GM23338 (cell line): ENCODE results near the gene ZNF687. TPM values are rescaled to one million over a fixed set of nuclear protein-coding genes. Genes with fewer than 3 reads are reported as not detected.

ENCODE experiments used
- ATAC-seq: fragments of 200-7000 bp; cut with Tn5 transposase; 3 replicates; pipeline ENCODE4 v1.9.1; 2020
- DNase-seq: peaks from one replicate; pipeline ENCODE4 v3.0.0-alpha.2; 2015; ENCODE audit warnings: low spot score
- H2AFZ ChIP-seq: fragments of 200-600 bp; sonication (generic); 2 replicates; pipeline ENCODE4 v1.8.0; 2016; ENCODE audit warnings: antibody characterized with exemption, mild to moderate bottlenecking, moderate library complexity
- H3F3A ChIP-seq: fragments of 200-600 bp; sonication (generic); replicated peaks from 2 replicates; pipeline ENCODE4 v1.8.0; 2017; ENCODE audit warnings: antibody characterized with exemption, mixed run types, low read depth
- H3K27ac ChIP-seq: fragments of 200-600 bp; sonication (generic); 2 replicates; pipeline ENCODE4 v1.6.1; 2016; ENCODE audit warnings: low read depth
- H3K27me3 ChIP-seq: fragments of 200-600 bp; sonication (generic); 2 replicates; pipeline ENCODE4 v1.8.0; 2016; ENCODE audit warnings: mild to moderate bottlenecking, mixed run types, moderate library complexity; ENCODE audit not compliant: insufficient read depth
- H3K36me3 ChIP-seq: fragments of 200-600 bp; sonication (generic); 2 replicates; pipeline ENCODE4 v1.8.0; 2016; ENCODE audit warnings: mild to moderate bottlenecking; ENCODE audit not compliant: insufficient read depth
- H3K4me1 ChIP-seq: fragments of 200-600 bp; sonication (generic); 2 replicates; pipeline ENCODE4 v1.8.0; 2016; ENCODE audit warnings: mild to moderate bottlenecking, moderate library complexity; ENCODE audit not compliant: insufficient read depth
- H3K4me2 ChIP-seq: fragments of 200-600 bp; sonication (generic); 2 replicates; pipeline ENCODE4 v1.7.1; 2017; ENCODE audit warnings: mixed run types
- H3K4me3 ChIP-seq: fragments of 200-600 bp; sonication (generic); 2 replicates; pipeline ENCODE4 v1.6.1; 2016; ENCODE audit warnings: mixed run types
- H3K79me2 ChIP-seq: fragments of 200-600 bp; sonication (generic); replicated peaks from 2 replicates; pipeline ENCODE4 v1.8.0; 2017; ENCODE audit warnings: mild to moderate bottlenecking; ENCODE audit not compliant: insufficient read depth
- H3K9me2 ChIP-seq: fragments of 200-600 bp; sonication (generic); 2 replicates; pipeline ENCODE4 v1.8.0; 2017; ENCODE audit not compliant: insufficient read depth
- H4K20me1 ChIP-seq: fragments of 200-600 bp; sonication (generic); replicated peaks from 2 replicates; pipeline ENCODE4 v1.8.0; 2017; ENCODE audit warnings: mild to moderate bottlenecking; ENCODE audit not compliant: insufficient read depth
- H3K27ac Mint-ChIP-seq: 2 replicates; pipeline ENCODE4 v1.8.0; 2020; ENCODE audit warnings: inconsistent platforms, mild to moderate bottlenecking, moderate library complexity, mixed read lengths
- H3K27me3 Mint-ChIP-seq: 3 replicates; pipeline ENCODE4 v1.8.0; 2022; ENCODE audit warnings: low read depth, mild to moderate bottlenecking, moderate library complexity, mixed read lengths, inconsistent platforms; ENCODE audit not compliant: insufficient read depth, poor library complexity
- H3K36me3 Mint-ChIP-seq: 3 replicates; pipeline ENCODE4 v1.8.0; 2021; ENCODE audit warnings: low read depth, mild to moderate bottlenecking, inconsistent platforms, moderate library complexity, mixed read lengths
- H3K4me1 Mint-ChIP-seq: 3 replicates; pipeline ENCODE4 v1.8.0; 2020; ENCODE audit warnings: mild to moderate bottlenecking, inconsistent platforms, mixed read lengths
- H3K4me3 Mint-ChIP-seq: 3 replicates; pipeline ENCODE4 v1.8.0; 2021; ENCODE audit warnings: moderate library complexity, mild to moderate bottlenecking, inconsistent platforms, mixed read lengths
- H3K9me3 Mint-ChIP-seq: 3 replicates; pipeline ENCODE4 v1.8.0; 2020; ENCODE audit warnings: moderate library complexity, mild to moderate bottlenecking, inconsistent platforms, mixed read lengths
- CREB1 ChIP-seq: fragments of 250-450 bp; sonication (Bioruptor Pico); IDR thresholded peaks from 2 replicates; pipeline ENCODE4 v1.5.0; 2020; ENCODE audit warnings: low read depth, mild to moderate bottlenecking, moderate library complexity
- CTCF ChIP-seq, 2 experiments: fragments of 200-600 bp in 1 of 2; sonication (generic) in 1 of 2; conservative IDR thresholded peaks; 2 replicates each; pipeline versions ENCODE4 v1.5.1 to v1.6.1; 2016 to 2017; ENCODE audit warnings: antibody characterized with exemption in 2 of 2, low read depth in 2 of 2, mild to moderate bottlenecking in 2 of 2, moderate library complexity in 1 of 2
- EZH2phosphoT487 ChIP-seq: fragments of 200-600 bp; sonication (generic); IDR thresholded peaks from one replicate; pipeline ENCODE4 v1.8.1; 2018; ENCODE audit warnings: antibody characterized with exemption; ENCODE audit not compliant: unreplicated experiment
- JUNB ChIP-seq: IDR thresholded peaks from one replicate; pipeline ENCODE4 v1.6.1; 2016; ENCODE audit warnings: antibody characterized with exemption; ENCODE audit not compliant: unreplicated experiment
- NANOG ChIP-seq: IDR thresholded peaks from 2 replicates; pipeline ENCODE4 v1.6.1; 2016; ENCODE audit warnings: antibody characterized with exemption, borderline replicate concordance
- POLR2AphosphoS5 ChIP-seq: IDR thresholded peaks from 2 replicates; pipeline ENCODE4 v1.6.1; 2016; ENCODE audit warnings: antibody characterized with exemption, low read depth
- STAT1 ChIP-seq: IDR thresholded peaks from one replicate; pipeline ENCODE4 v1.6.1; 2016; ENCODE audit warnings: antibody characterized with exemption; ENCODE audit not compliant: unreplicated experiment
- ZNF114 ChIP-seq: fragments of 250-450 bp; sonication (Bioruptor Pico); IDR thresholded peaks from 2 replicates; pipeline ENCODE4 v1.5.0; 2020; ENCODE audit warnings: mild to moderate bottlenecking, moderate library complexity
- ZNF331 ChIP-seq: fragments of 250-450 bp; sonication (Bioruptor Pico); IDR thresholded peaks from 2 replicates; pipeline ENCODE4 v1.5.0; 2020; ENCODE audit warnings: low read depth, mild to moderate bottlenecking, moderate library complexity
- ZNF462 ChIP-seq: fragments of 250-450 bp; sonication (Bioruptor Pico); IDR thresholded peaks from 2 replicates; pipeline ENCODE4 v1.5.0; 2020; ENCODE audit warnings: mild to moderate bottlenecking, moderate library complexity
- polyA plus RNA-seq: library from polyadenylated mRNA; unstranded; fragments of >200 nt; fragmentation: Nextera tagmentation; extraction: Ambion mirVana; gene quantifications from 2 replicates; pipeline ENCODE4 v1.2.1, GENCODE V29; 2016
- total RNA-seq: library from RNA; depleted of rRNA; stranded (reverse); fragments of >200 nt; shearing (Covaris generic); gene quantifications from 2 replicates; pipeline ENCODE4 v1.2.3, GENCODE V29; 2014

The ZNF687 gene
- total and polyA plus RNA-seq, 2 experiments from 2014 or later: 7.7 to 63.9 TPM

DNA sequence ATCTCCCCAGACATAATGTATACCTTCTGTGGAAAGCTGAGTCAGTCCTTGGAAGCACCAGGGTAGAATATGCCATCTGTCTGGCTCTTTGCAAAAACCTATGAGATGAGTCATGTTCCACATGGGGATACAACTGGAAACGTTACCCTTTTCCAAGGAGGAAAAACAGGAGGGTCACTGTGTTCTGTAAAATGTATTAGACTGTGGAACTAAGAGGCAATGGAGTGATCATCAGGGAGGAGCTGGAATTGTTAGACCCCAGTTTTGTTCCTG is 43.7 kb upstream of the ZNF687 start:
- H3K36me3 Mint-ChIP-seq: peaks cover 97% of the 10 kb centered on the region
- peaks cover 6% of the 10 kb centered on the region for H3K27me3 Mint-ChIP-seq
- H3K4me2 ChIP-seq: no peak overlapping the region
- H3K4me1 ChIP-seq: no peaks in the 10 kb centered on the region
- H3K9me2 ChIP-seq: no peaks in the 10 kb centered on the region
- H3F3A ChIP-seq: peaks cover 24% of the 10 kb centered on the region
- ATAC-seq: no peak
- H3K27ac ChIP-seq: no peak overlapping the region
- no peaks in the 10 kb centered on the region; the same call in 1 of the 2 replicates for H4K20me1 ChIP-seq
- no peak overlapping the region for H3K4me3 Mint-ChIP-seq
- H3K27ac Mint-ChIP-seq: no peak overlapping the region
- DNase-seq: no peak
- H2AFZ ChIP-seq: no peak overlapping the region
- H3K4me1 Mint-ChIP-seq: no peaks in the 10 kb centered on the region
- H3K36me3 ChIP-seq: peaks cover 91% of the 10 kb centered on the region
- H3K4me3 ChIP-seq: no peak overlapping the region
- no peaks in the 10 kb centered on the region for H3K9me3 Mint-ChIP-seq
- H3K27me3 ChIP-seq: no peaks in the 10 kb centered on the region
- TF ChIP-seq POLR2AphosphoS5 (no peak), CREB1 (CRISPR knock-in tag) (no peak), ZNF462 (CRISPR knock-in tag) (no peak), CTCF (conservative IDR thresholded peaks at IDR 0.05; ENCODE audit: low read depth in 2 of 2) (no peak), EZH2phosphoT487 (no peak)
- 0 out of 2 replicates have a peak, but pooled peaks cover 7% of the 10 kb centered on the region for H3K79me2 ChIP-seq

- no peaks in the 10 kb centered on the region for H3K4me1 ChIP-seq
- peaks cover 97% of the 10 kb centered on the region for H3K36me3 Mint-ChIP-seq
- TF ChIP-seq ZNF114: no peak
- no peak for TF ChIP-seq EZH2phosphoT487
- no peak for TF ChIP-seq STAT1
- TF ChIP-seq NANOG: no peak
- TF ChIP-seq CTCF (conservative IDR thresholded peaks at IDR 0.05; ENCODE audit: low read depth in 2 of 2): no peak
- no peak for TF ChIP-seq ZNF331 (CRISPR knock-in tag)
- no peak for TF ChIP-seq JUNB
These were observed 39.7 kb upstream of the ZNF687 start for GRCh38 chr1:151242442-151242841.

More at GRCh38 chr1:151242442-151242841, 39.7 kb upstream of the ZNF687 start:
- Mint-ChIP-seq H3K9me3 (no peaks in the 10 kb centered on the region), H3K4me3 (no peak overlapping the region), H3K27ac (no peak overlapping the region), H3K27me3 (peaks cover 6% of the 10 kb centered on the region), H3K4me1 (no peaks in the 10 kb centered on the region)
- Histone ChIP-seq H3F3A (peaks cover 31% of the 10 kb centered on the region), H3K9me2 (no peaks in the 10 kb centered on the region), H3K27me3 (no peaks in the 10 kb centered on the region), H2AFZ (no peak overlapping the region), H4K20me1 (peaks cover 11% of the 10 kb centered on the region), H3K4me3 (no peak overlapping the region), H3K27ac (no peak overlapping the region), H3K4me2 (no peak overlapping the region), H3K79me2 (no peaks in the 10 kb centered on the region), H3K36me3 (peaks cover 87% of the 10 kb centered on the region)
- ATAC-seq (no peak), DNase-seq (no peak)
